ENCODE results near the gene CPLX3.

CPLX3 gene

GRCh38 chr15:74800559-74801094 lies 25.8 kb upstream of the CPLX3 start:
- no peak for FAIRE-seq
- no peak for DNase-seq (ENCODE audit: extremely low spot score, insufficient read length, low read depth)

DNA sequence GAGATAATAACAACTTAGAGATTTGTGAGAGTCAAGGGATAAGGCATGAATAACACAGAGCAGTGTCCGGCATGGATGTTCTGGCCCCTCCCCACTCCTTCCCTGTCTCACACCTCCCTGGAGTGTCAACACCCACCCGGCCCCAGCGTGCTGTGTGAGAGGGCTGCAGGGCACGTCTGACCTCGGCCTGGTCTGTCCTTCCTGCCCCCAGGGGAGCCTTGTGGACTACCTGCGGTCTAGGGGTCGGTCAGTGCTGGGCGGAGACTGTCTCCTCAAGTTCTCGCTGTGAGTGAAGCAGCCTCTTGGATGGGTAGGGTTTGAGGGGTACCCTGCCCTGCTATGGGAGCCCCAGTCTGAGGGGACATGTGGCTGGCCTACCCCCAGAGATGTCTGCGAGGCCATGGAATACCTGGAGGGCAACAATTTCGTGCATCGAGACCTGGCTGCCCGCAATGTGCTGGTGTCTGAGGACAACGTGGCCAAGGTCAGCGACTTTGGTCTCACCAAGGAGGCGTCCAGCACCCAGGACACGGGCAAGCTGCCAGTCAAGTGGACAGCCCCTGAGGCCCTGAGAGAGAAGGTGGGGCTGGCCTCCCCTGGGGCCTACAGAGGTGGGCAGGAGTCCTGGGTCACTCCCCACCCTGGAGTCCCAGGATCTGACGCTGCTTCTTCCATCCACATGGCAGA lies 25.0 kb upstream of the CPLX3 start:
- DNase-seq (ENCODE audit: extremely low spot score, insufficient read length, low read depth): no peak

GRCh38 chr15:74802290-74802689 lies 24.1 kb upstream of the CPLX3 start:
- no peak for DNase-seq (ENCODE audit: extremely low spot score, insufficient read length, low read depth)
- FAIRE-seq: no peak

More for the DNA sequence above, 25.0 kb upstream of the CPLX3 start:
- FAIRE-seq: no peak

- DNase-seq (ENCODE audit: extremely low spot score, insufficient read length, low read depth): no peak
- FAIRE-seq: no peak
These were observed 23.5 kb upstream of the CPLX3 start for GRCh38 chr15:74802862-74803447.

DNA sequence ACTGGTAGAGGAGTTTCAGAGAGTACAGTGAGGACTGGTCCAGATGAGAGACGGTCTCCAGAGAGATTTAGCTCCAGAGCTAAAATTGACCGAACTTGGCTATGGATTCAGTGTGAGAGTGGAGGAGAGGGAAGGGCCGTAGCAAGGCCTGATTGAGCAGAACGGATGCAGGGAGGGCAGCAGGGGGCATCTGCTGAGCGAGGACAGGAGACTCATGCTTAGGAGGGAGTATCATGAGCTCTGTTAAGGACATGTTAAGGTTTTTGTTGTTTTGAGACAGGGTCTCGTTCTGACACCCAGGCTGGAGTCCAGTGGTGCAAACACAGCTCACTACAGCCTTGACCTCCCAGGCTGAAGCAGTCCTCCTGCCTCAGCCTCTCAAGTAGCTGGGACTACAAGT lies 21.5 kb upstream of the CPLX3 start:
- FAIRE-seq: no peak
- DNase-seq (ENCODE audit: extremely low spot score, insufficient read length, low read depth): no peak

GRCh38 chr15:74807282-74807681 lies 19.1 kb upstream of the CPLX3 start:
- DNase-seq (ENCODE audit: extremely low spot score, insufficient read length, low read depth): no peak
- peak; percentile 15 for FAIRE-seq

DNA sequence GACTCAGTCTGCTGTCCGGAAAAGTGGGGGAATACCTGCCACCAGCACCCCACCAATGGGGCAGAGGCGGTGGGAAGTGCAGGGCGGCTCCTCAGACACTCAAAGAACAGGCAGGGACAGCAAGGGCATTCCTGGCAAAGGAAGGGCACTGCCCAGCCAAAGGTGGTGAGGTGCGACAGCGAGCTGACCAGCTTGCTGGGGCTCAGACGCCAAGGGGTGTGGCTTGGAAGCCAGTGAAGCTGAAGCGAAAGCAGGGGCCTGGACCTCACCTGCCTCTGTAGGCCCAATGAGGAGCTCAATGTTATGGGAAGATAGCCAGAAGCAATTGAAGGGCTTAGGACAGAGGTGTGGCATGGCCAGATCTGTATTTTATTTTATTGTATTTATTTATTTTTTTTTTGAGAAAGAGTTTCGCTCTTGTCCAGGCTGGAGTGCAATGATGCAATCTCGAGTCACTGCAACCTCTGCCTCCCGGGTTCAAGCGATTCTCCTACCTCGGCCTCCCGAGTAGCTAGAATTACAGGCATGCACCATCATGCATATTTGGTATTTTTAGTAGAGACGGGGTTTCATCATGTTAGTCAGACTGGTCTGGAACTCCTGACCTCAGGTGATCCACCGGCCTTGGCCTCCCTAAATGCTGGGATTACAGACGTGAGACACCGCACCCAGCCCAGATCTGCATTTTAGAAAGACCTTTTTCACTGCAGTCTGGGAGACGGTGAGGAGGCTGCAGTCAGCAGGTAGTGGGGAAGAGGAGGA lies 18.2 kb upstream of the CPLX3 start:
- no peak for DNase-seq (ENCODE audit: extremely low spot score, insufficient read length, low read depth)
- peak; percentile 59 for FAIRE-seq

DNA sequence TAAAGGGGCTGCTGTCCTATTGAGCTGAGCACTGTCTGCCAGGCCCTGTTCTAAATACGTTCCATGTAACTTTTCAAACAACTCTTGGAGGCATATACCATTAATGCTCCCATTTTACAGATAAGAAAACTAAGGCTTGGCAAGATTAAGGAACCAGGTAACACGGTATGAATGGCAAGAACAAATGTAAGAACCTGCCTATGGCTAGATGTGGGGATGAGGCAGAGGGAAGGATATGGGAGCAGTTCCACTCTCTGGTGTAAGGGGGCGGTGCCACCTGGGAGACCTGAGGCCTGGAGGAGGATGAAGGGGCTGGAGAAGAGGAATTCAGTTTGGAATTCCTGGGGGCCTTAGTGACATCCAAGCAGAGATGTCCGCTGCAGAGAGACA lies 17.6 kb upstream of the CPLX3 start:
- no peak for DNase-seq (ENCODE audit: extremely low spot score, insufficient read length, low read depth)
- no peak for FAIRE-seq

GRCh38 chr15:74809242-74809641 lies 17.2 kb upstream of the CPLX3 start:
- FAIRE-seq (no peak), DNase-seq (ENCODE audit: extremely low spot score, insufficient read length, low read depth) (no peak)

GRCh38 chr15:74809956-74810355 lies 16.5 kb upstream of the CPLX3 start:
- FAIRE-seq: no peak
- no peak for DNase-seq (ENCODE audit: extremely low spot score, insufficient read length, low read depth)

DNA sequence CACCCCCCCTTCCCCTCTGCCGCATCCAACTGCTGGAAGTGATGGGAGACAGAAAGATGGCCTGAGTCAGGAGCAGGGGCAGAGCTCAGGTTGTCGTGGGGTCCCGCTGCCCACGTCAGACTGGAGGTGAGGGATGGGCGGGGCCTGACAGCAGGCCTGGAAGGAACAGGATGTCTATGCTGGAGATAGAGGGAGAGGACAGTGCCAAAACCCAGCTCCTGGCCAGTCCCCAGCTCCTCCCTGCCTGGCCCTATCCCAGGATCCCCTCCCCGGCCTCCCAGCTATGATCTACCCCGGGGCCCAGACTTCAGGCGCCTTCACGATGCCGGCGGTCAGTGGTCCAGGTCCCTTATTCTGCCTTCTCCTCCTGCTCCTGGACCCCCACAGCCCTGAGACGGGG lies 13.9 kb upstream of the CPLX3 start, which contains the start of gene LMAN1L:
Gene LMAN1L (plus strand): TSS at position 303 of the 400 bp plus-strand sequence. CDS start 20 bp downstream, at position 323.
- DNase-seq (ENCODE audit: extremely low spot score, insufficient read length, low read depth) (no peak), FAIRE-seq (no peak)

- no peak for DNase-seq (ENCODE audit: extremely low spot score, insufficient read length, low read depth)
- no peak for FAIRE-seq
These were observed 11.1 kb upstream of the CPLX3 start for GRCh38 chr15:74815121-74815934.

DNA sequence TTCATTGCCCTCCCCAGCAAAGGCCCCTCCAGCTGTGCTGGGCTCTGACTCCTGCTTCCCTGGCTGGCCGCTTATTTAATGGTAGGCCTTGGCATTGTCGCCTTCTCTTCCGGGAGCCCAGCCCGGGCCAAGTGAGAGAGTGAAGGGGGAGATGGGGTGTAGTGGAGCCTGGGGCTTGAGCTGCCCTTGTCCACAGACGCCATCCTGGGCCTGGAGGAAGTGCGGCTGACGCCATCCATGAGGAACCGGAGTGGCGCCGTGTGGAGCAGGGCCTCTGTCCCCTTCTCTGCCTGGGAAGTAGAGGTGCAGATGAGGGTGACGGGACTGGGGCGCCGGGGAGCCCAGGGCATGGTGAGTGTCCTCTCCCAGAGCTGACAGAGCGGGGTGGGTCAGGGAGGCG lies 10.5 kb upstream of the CPLX3 start:
- FAIRE-seq (no peak), DNase-seq (ENCODE audit: extremely low spot score, insufficient read length, low read depth) (no peak)

DNA sequence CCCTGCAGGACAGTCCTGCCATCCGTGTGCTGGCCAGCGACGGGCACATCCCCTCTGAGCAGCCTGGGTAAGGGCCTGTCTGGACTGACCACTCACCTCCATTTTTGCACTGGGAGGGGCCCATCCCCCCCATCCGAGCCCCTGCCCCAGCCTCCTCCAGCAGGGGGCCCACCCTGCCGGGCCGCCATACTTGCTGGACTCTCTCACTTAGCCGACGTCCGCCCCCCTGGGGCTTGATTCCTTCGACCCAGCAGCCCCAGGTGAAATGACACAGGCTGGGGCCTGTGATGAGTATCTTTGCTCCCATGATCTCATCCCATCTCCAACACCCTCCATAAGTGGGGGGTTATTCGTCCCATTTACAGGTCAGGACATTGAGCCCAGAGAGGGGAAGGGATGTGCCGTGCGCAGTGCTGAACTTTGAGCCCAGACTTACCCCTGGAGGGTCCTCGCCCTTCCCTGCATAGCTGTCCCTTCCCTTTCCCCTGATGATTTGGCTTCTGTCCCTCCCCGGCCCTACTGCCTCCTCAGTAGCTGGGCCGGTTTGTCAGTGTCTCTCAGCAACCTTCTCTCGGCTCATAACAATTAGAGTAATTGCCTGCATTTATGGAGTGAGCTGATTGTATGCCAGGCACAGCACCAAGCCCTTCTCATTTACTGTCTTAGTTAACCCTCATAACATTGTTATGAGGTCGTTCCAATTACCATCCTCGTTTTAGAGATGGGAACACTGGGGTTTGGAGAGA lies 9.6 kb upstream of the CPLX3 start:
- DNase-seq (ENCODE audit: extremely low spot score, insufficient read length, low read depth) (no peak), FAIRE-seq (no peak)

DNA sequence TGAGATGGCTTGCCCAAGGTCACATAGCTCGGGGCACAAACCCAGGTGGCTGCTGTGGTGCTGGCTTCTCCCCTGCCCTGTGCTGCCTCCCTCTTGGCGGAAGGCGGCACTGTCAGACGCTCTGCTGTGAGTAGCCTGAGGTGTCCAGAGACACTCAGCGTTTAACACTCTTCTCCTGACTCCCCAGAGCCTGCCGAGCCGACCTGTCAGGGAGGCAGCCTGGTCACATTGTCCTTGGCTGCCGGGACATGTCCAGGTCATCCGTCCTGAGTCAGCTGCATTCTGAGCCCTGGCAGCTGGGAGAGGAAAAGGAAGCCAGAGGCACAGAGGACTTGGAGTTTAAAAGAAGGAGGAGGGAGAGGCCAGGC lies 9.1 kb upstream of the CPLX3 start:
- no peak for FAIRE-seq

DNA sequence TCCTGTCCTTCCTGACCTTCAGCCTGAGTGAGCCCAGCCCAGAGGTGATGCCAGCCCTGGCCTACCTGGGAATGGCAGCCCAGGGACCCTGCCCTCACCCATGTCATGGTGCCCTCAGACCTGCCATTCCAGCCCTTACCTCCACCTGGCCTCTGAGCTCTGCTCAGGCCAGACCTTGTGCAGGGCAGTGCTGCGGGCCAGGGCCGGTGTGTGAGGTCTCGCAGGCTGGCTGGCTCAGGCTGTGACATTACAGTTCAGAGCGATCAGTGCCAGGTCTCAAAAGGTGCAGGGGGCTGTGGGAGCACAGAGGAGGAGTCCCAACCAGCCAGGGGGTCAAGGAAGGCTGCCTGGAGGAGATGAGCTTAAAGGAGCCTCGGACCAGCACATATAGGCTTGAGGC lies 6.4 kb upstream of the CPLX3 start:
- FAIRE-seq: no peak

More for the DNA sequence above, 9.1 kb upstream of the CPLX3 start:
- DNase-seq (ENCODE audit: extremely low spot score, insufficient read length, low read depth): no peak

GRCh38 chr15:74821091-74821789 lies 5.2 kb upstream of the CPLX3 start:
- DNase-seq (ENCODE audit: extremely low spot score, insufficient read length, low read depth) (peak; percentile 62), FAIRE-seq (peak; percentile 92)

More for the DNA sequence above, 6.4 kb upstream of the CPLX3 start:
- no peak for DNase-seq (ENCODE audit: extremely low spot score, insufficient read length, low read depth)

DNA sequence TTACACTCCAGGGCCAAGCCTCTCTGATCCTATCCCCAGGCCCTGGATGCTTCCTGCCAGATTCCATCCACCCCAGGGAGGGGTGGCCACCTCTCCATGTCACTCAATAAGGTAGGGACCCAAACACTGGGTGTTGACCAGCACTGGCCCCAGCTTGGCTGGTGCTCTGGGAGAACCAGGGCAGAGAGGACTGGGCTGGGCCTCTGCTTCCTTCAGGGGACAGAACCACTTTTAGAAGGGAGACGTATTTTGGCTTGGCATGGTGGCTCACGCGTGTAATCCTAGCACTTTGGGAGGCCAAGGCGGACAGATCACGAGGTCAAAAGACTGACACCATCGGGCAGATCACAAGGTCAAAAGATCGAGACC lies 4.7 kb upstream of the CPLX3 start:
- no peak for DNase-seq (ENCODE audit: extremely low spot score, insufficient read length, low read depth)
- no peak for FAIRE-seq

DNA sequence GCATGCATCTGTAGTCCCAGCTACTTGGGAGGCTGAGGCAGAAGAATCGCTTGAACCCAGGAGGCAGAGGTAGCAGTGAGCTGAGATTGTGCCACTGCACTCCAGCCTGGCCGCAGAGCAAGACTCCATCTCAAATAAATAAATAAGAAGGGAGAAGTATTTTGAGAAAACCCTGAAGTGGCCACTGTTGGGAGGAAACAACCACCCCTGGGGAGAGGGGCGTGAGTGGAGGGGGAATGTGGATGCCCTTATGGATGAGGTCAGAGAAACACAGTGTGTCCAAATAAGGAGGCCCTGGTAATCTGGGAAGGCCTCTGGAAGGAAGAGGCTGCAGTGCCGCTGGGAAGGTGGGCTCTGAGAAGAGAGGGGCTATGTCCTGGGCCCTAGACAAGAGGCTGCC lies 4.2 kb upstream of the CPLX3 start:
- no peak for DNase-seq (ENCODE audit: extremely low spot score, insufficient read length, low read depth)
- FAIRE-seq: no peak

Data from GM18507 (cell line).